WERI-Rb-1 (cell line): Measurements from ENCODE around the gene OPHN1.

Experiments used
- DNase-seq: peaks from one replicate; pipeline ENCODE4 v3.0.0-alpha.2; 2020
- H3K27ac ChIP-seq: fragments of 250-450 bp; sonication (Bioruptor Pico); 2 replicates; pipeline ENCODE4 v1.5.1; 2020; ENCODE audit warnings: mild to moderate bottlenecking, moderate library complexity
- H3K27me3 ChIP-seq: fragments of 250-450 bp; sonication (Bioruptor Pico); 2 replicates; pipeline ENCODE4 v1.5.1; 2021; ENCODE audit warnings: mild to moderate bottlenecking, low read depth, moderate library complexity; ENCODE audit not compliant: insufficient read depth, severe bottlenecking
- H3K36me3 ChIP-seq: fragments of 250-450 bp; sonication (Bioruptor Pico); 2 replicates; pipeline ENCODE4 v1.5.1; 2020; ENCODE audit warnings: mild to moderate bottlenecking, moderate library complexity
- H3K4me3 ChIP-seq: 2 replicates; pipeline ENCODE4 v1.5.1; 2011; ENCODE audit warnings: low read depth, mild to moderate bottlenecking, control low read depth, low read length
- H3K9me3 ChIP-seq: fragments of 250-450 bp; sonication (Bioruptor Pico); 2 replicates; pipeline ENCODE4 v1.5.1; 2021; ENCODE audit warnings: mild to moderate bottlenecking, moderate library complexity; ENCODE audit not compliant: severe bottlenecking
- CTCF ChIP-seq: IDR thresholded peaks from 2 replicates; pipeline ENCODE4 v1.5.1; 2011; ENCODE audit warnings: low read depth, mild to moderate bottlenecking, control low read depth, inconsistent platforms, low read length

Gene OPHN1

GRCh38 chrX:68307769-68308168, 125.5 kb downstream of the OPHN1 start:
- DNase-seq = no peak
- no peaks in the 10 kb centered on the region for H3K36me3 ChIP-seq

GRCh38 chrX:68304602-68305001, 128.7 kb downstream of the OPHN1 start:
- Histone ChIP-seq H3K27me3 (no peaks in the 10 kb centered on the region), H3K9me3 (no peaks in the 10 kb centered on the region), H3K4me3 (no peak overlapping the region), H3K27ac (no peak overlapping the region), H3K36me3 (no peaks in the 10 kb centered on the region)
- no peak for DNase-seq
- no peak for TF ChIP-seq CTCF

More at GRCh38 chrX:68307769-68308168, 125.5 kb downstream of the OPHN1 start:
- Histone ChIP-seq H3K9me3 (no peaks in the 10 kb centered on the region), H3K4me3 (no peak overlapping the region), H3K27me3 (no peaks in the 10 kb centered on the region), H3K27ac (no peak overlapping the region)
- no peak for TF ChIP-seq CTCF

GRCh38 chrX:68299898-68300297, 133.4 kb downstream of the OPHN1 start:
- TF ChIP-seq CTCF = no peak
- DNase-seq = no peak
- H3K27me3 ChIP-seq = no peaks in the 10 kb centered on the region
- H3K4me3 ChIP-seq = no peak overlapping the region
- no peak overlapping the region for H3K27ac ChIP-seq
- no peaks in the 10 kb centered on the region for H3K36me3 ChIP-seq
- no peaks in the 10 kb centered on the region for H3K9me3 ChIP-seq

GRCh38 chrX:68292471-68292870, 140.8 kb downstream of the OPHN1 start:
- Histone ChIP-seq H3K4me3 (no peak overlapping the region), H3K36me3 (no peaks in the 10 kb centered on the region), H3K9me3 (no peaks in the 10 kb centered on the region), H3K27ac (no peak overlapping the region), H3K27me3 (no peaks in the 10 kb centered on the region)
- no peak for DNase-seq
- TF ChIP-seq CTCF = no peak

- no peak for TF ChIP-seq CTCF
- Histone ChIP-seq H3K27ac (no peak overlapping the region), H3K9me3 (no peaks in the 10 kb centered on the region), H3K4me3 (no peak overlapping the region), H3K36me3 (no peaks in the 10 kb centered on the region), H3K27me3 (no peaks in the 10 kb centered on the region)
- no peak for DNase-seq
Measured at GRCh38 chrX:68288127-68288526, 145.2 kb downstream of the OPHN1 start.

- DNase-seq = no peak
- Histone ChIP-seq H3K36me3 (no peaks in the 10 kb centered on the region), H3K4me3 (no peak overlapping the region), H3K27ac (no peak overlapping the region), H3K9me3 (no peaks in the 10 kb centered on the region), H3K27me3 (no peaks in the 10 kb centered on the region)
- no peak for TF ChIP-seq CTCF
Measured at GRCh38 chrX:68287419-68287818, 145.9 kb downstream of the OPHN1 start.
